GM10847 (cell line): ENCODE measurements around the gene MZB1.

ENCODE experiments used
- POLR2A ChIP-seq: IDR thresholded peaks from 2 replicates; pipeline ENCODE4 v1.6.1; 2011; ENCODE audit not compliant: insufficient read length; ENCODE audit errors: extremely low read depth

Gene MZB1

DNA sequence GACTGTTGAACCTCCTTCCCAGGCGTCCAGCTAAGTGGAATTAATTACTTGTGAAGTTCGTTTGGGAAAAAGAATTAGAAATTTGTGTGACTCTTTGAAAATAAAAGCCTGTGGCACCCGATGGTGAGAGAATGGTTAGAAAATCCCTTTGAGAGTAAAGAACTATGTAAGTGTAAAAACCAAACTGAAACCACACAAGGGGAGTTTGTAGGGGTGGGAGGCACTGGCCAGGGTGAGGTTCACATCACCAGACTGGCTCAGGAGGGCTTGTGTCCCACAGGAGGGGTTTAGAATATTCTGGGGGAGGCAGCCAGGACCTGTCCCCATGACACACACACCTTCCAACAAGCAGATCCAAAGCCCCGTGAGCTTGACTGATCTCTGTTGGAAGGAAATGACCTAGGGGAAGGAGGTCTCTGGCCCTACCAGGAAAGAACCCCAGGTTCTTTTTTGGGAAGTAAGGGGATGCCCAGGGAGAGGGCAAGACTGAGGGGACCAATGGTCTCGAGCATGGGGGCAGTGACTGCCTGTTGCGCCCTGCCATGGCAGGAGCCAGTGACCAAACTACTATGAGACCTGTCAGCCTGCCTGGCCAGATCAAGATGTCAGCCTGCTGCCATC is 9.9 kb upstream of the MZB1 start:
- TF ChIP-seq POLR2A = no peak

DNA sequence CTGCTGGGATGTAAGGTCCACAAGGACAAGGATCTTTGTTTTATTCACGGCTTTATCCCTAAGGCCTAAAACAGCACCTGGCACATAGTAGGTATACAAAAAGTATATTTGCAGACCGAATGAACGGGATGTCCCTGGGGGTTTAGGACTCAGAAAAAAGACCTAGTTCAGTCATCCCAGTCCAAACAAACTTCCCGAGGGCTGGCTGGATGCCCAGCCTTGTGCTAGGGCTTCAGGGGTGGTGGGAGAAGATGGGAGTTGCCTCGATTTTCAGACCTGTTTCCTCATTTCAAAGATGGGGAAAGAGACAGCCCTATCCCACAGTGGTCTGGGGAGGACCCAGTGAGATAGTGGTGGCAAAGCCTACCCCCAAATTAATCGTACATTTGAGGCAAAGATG is 8.2 kb upstream of the MZB1 start:
- no peak for TF ChIP-seq POLR2A

DNA sequence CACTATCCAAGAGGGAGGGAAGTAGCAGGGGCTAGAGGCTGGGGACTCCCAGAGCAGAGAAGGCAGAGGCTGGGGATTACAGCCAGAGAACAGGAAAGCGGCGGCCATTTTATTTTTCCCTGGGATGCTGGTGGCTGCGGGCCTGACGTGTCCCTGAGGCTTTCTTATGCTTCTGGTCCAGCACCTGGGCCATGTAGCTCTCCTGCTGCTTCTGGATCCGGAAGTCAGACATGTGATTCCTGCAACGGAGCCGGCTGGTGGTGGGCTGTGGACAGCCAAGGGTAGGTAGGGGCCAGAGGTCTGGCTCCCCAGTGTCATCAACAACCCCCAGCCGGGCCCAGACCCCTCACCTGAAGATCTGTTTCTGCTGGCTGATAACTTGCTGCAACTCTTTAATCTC is 7.0 kb upstream of the MZB1 start:
- no peak for TF ChIP-seq POLR2A

DNA sequence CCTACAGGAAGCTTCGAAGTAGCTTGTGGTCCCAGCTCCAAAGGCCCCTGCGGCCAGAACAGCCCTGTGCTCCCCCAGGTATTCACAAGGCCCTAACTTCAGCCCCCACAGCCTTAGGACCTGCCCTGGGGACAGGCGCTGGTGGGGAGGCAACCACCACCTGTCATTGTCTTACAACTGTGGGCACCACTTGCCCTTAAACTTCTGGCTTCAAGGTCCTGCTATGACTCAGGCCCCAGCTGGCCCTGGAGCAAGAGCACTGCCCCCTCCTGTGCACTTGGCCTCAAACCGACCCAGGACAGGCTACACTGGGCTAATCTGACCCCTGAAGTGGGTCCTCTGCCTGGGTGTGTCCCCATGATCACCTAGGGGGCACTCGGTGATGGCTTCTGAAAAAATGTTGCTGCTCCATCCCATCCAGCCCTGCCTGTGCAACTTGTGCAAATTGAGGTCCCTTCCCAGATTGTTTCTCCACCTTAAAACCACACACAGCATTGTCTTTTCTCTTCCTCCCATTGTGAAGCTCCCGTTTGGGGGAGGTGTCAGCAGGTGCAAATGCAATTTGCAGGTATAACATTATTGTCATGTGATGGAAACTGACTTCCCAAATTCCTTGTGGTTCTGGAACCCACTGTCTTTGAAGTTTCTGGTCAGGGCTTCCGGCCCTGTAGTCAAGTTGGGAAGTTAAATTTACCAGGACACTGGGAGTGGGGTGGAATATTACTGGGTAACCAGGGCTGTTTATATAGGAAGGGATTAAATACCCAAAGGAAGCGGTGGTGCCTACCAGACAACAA is 6.3 kb upstream of the MZB1 start:
- no peak for TF ChIP-seq POLR2A

- TF ChIP-seq POLR2A = no peak
Observed at GRCh38 chr5:139394654-139395566, 5.2 kb upstream of the MZB1 start, which contains the start of gene PROB1. TSS of gene PROB1 (minus strand) at chr5:139395104. CDS start at chr5:139395081, 23 bp downstream.

DNA sequence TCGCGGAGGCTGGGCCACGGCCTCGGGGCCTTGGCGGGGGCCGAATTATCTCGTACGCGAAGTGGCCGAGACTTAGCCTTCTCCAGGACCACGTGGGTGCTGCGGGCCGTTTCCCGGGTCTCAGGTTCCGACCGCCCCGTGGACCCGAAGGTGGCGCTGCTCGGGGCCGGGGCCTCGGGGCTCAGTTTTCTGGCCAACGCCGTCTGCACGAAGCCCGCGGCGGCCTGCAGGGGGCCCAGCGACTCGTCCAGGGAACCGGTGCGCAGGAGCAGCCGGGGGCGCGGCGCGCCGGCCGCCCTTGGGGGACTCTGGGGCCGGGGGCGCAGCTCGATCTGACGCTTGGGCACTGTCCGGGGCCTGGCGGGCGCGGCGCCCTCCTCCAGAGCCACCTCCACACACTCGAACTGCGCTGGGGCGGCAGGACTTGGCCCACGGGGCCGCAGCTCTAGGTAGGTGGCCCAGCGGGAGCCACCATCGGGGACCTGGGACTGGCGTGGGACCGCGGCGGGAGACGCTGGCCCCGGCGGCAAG is 4.5 kb upstream of the MZB1 start:
- TF ChIP-seq POLR2A = peak; percentile 6

DNA sequence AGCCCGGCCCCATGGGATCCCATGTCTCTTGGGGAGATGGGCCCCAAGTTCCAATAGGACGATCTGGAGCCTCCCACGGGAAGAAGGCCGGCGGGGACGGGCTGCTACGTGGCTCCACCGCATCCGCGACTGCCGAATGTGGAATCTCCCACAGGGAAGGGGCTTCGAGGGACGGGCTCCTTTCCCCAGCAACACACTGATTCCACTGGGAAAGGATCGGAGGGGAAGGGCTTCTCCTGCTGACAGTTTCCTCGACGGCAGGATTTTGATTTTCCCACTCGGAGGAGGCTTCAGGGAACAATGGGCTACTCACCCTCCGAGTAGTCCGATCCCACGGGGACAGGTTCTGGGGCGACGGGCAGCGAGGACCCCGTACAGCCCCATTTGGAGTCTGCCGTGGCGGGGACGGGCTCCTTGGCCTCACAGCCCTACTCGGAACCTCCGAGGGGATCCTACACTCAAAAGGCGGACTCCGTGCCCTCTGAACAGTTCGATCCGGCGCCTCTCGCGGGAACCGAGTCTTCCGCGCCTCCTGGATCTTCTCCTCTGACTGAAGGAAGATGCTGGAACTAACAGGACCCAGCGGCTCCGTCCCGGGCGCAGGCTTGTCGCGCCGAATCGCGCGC is 3.9 kb upstream of the MZB1 start:
- TF ChIP-seq POLR2A = peak; percentile 9

- TF ChIP-seq POLR2A = no peak
Observed at GRCh38 chr5:139392678-139393496, 3.2 kb upstream of the MZB1 start.

DNA sequence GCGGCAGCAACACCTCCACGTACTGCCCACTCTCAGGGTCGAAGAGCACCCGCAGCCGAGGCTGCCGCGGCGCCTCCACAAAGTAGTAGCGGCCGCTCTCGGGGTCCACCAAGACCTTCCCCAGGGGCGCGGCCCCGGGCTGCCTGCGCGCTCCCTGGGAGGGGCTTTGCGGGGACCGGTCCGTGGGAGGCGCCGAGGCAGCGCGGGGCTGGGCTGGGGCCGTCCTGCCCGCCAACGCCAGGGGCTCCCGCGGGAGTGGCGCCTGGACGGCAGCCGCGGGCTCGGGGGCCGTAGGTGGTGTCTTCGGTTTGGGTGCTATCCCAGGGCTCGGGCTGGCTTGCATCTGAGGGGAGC is 2.6 kb upstream of the MZB1 start:
- no peak for TF ChIP-seq POLR2A

- no peak for TF ChIP-seq POLR2A
Observed at GRCh38 chr5:139391570-139392323, 2.0 kb upstream of the MZB1 start.

DNA sequence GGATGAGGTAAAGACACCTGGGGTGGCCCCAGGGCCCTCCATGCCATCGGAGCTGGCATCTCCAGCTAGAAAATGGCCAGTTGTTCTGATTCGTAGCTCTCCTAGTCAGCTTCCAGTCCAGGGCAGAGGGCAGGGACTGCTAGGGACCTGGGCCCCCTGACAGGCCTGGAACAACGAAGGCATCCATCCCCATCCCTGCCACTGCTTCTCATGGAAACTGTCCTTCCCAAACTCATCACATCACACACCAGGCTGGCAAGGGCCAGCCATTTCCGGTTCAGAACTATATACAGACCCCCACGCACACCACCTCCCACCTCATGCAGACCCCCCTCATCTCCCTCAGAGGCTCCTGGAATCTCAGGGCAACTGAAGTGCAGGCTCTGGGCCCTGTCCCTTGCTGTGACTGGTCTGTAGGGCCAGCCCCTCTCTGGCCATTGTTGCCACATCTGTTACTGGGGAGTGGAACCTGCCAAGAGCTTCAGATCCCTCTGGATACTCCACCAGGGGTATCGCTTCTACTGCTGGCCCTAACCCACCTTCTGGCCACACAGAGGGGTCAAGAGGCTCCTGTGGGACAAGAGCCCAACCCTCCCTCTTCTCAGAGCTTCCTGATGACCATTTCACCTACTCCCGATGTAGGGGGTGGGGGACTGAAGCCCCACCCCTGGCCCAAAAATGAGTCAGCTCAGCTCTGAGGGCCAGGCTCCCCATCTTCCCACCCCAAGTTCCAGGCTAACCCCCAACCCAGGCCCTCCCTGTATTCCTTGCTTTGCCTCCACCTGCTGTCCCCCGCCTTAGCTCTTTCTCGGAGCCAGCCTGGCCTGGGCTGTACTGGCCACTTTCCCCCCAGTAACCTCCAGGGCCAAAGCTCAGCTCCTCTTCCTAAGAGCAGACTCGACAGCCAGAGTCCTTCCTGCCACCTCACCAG is 1.2 kb upstream of the MZB1 start:
- no peak for TF ChIP-seq POLR2A

DNA sequence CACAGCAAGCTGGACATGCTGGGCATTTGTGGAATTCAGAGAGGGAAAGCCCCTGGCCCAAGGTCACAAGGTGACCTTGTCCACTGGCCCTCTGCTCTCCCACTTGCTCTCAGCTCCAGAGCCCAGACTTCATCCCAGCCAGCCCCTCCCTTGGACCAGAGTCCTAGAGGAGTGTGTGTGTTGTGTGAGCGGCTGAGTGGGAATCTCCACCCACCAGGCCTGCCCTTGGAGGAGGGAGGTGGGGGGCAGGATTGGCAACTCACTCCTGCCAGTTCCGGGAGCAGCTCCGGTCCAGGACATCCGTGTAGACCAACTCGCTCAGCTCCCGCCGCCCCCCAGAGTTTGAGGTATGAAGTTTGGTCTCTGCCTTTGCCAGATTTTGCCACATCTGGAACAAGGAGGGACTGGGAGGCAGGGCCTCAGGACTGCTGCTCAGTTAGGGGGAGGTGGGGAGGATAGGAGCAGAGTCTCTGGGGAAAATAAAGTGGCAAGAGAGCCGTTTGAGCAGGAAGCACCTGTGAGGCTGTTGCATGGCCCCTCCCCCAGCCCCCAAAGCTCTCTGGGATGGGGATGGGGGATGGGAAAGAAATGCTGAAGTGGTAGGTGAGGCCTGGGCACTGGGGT is 1.4 kb downstream of the MZB1 start:
- no peak for TF ChIP-seq POLR2A
